CD4-positive, alpha-beta T cell treated with Interleukin-4 for 4 hours (primary cell): ENCODE data around the gene TYK2.
"Not testable (repeated sequence)": the region's sequence is repeated elsewhere in the genome, so short reads cannot be mapped to it uniquely, and the experiment has no call there.

Experiments used
- DNase-seq: peaks from one replicate; pipeline ENCODE4 v3.0.0-alpha.2; 2020

The TYK2 gene

DNA sequence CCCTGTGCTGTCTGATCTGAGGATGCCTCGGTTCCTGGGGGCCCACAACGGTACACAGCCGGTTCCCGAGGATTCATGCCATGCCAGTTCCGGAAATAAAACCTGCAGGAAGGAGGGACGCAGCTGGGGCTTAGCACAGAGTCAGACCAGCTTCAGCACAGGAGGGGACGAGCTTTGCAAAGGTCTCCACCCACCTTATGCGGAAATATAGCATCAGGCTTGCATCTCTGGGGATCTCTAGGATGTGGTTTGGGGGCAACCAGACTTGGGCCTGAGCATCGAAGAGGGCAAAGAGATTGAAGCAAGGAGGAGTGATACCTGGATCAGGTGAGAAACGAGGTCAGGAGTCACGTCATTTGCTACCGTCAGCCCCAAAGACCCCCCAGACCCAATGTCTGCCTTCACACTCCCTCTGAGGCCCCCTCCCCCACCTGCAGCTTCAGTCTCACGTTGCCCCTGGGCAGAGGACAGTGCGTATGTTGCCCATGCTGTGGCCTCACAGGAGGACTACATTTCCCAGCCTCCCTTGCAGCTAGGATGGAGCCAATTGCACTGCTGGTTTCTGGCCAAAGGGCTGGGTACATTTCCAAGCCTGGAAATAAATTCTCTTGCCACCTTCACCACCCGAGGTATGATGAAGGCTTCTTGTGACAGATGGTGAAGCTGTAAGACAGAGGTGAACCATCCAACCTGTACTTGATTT lies 12.1 kb downstream of the TYK2 start:
- no peak for DNase-seq

DNA sequence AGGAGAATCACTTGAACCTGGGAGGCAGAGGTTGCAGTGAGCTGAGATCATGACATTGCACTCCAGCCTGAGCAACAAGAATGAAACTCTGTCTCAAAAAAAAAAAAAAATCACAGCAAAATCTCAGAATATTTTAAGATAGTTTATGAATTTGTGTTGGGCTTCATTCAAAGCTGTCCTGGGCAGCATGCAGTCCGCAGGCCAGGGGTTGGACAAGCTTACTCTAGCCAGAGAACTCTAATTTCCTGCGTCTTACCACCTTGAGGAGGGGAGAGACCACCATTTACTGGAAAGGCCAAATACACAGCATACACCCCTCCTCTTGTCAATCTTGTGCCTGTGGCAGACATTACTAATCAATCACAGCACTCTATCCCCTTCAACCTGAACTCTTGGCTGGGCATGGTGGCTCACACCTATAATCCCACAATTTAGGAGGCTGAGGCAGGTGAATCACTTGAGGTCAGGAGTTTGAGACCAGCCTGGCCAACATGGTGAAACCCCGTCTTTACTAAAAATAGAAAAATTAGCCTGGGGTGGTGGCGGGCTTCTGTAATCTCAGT lies 13.3 kb downstream of the TYK2 start:
- DNase-seq: not testable (repeated sequence)

GRCh38 chr19:10365518-10365917 lies 14.9 kb downstream of the TYK2 start:
- no peak for DNase-seq

DNA sequence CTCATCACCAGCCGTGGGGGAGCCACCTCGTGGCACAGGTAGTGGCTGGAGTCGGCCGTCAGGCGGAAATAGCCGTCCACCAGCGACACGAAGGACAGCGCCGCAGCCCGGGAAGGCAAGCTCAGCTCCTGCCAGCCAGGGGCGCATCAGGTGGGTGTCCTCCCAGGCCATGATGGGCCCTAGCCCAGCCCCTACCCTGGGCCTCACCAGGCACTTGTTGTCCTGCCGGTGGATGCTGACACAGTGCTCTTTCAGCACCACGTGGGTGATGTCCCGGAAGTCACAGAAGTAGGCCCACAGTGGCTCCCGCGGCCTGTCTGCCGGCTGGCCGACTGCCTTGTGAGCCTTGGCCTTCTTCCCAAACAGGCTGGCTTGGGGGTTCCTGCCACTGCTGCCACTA lies 15.7 kb downstream of the TYK2 start:
- DNase-seq: no peak

DNA sequence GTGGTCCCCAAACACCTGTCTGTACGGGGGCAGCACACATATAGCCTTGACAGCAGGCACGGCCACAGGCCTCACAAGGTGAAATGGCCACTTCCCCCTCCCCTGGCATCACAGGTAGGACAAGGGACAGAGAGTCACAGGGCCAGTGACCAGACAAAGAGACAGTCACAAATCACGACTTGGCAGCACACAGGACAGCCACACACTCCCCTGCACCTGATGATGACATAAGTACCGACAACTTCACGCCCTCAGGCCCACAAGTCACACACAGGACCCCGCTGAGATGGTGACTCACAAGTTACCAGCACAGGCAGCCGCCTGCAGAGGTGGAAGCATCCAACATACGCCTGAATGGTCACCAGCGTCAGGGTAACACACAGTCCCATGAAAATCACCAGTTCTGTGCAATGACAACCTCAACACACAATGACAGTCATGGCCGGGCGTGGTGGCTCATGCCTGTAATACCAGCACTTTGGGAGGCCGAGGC lies 16.5 kb downstream of the TYK2 start:
- DNase-seq: no peak

DNA sequence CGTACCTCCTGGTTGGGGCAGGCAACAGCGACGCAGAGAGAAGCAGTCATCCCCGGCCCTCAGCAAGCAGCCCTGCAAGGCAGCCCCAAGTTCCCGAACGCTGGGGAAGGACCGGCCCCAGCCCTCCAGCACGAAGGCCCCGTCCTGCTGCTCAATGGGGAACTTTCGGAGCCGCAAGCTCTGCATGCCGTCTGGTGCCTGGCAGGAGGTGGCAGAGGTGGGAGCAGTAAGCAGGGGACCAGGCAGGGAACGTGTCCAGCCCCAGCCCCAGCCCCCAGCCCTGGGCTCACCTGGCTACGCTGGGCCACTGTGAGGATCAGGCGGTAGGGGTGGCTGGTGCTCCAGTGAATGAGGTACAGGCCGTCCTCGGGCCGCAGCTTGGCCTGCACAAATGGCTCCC lies 18.1 kb downstream of the TYK2 start:
- DNase-seq: no peak

DNA sequence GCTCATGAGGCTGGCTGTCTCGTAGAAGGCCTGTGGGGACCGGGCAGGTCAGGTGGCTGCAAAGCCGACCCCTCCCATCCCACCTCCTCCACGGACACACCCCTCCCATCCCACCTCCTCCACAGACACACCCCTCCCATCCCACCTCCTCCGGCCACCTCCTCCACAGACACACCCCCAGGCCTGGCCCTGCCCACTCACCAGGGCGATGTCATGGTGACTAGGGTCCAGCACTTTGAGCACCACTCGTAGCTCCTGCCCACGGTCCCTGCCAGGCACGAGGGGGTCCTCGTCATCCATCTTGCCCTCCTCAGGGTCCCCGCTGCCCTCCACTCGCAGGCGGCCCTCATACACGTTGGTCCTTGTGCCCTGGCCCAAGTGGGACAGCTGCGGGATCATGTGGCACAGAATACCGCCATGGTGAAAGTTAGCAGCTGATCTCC lies 18.8 kb downstream of the TYK2 start:
- no peak for DNase-seq

DNA sequence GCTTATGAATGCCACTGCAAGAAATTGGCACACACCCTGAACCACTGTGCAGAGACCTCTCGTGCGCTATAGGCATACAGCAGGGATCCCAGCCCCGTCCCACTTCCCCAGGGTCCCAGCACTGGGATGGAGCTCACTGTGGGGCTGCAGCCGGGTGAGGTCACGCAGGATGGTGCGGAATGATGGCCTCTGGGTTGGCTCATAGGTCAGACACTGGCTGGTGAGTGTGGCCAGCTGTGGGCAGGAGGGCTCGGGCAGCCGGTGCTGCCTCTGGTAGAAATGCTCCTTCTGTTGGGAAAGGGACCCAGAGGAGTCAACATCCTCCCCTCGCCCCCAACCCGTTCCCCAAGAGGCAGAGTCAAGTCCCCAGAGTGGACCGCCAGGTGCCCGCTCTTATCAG lies 23.9 kb downstream of the TYK2 start:
- DNase-seq: no peak

GRCh38 chr19:10353793-10354391 lies 26.5 kb downstream of the TYK2 start:
- DNase-seq: no peak

GRCh38 chr19:10352764-10353671 lies 27.4 kb downstream of the TYK2 start:
- DNase-seq: no peak

- no peak for DNase-seq
These were observed 33.9 kb downstream of the TYK2 start for GRCh38 chr19:10346509-10346908.

GRCh38 chr19:10344780-10345179 lies 35.6 kb downstream of the TYK2 start:
- no peak for DNase-seq

- no peak for DNase-seq
These were observed 36.9 kb downstream of the TYK2 start for GRCh38 chr19:10343495-10343894.

DNA sequence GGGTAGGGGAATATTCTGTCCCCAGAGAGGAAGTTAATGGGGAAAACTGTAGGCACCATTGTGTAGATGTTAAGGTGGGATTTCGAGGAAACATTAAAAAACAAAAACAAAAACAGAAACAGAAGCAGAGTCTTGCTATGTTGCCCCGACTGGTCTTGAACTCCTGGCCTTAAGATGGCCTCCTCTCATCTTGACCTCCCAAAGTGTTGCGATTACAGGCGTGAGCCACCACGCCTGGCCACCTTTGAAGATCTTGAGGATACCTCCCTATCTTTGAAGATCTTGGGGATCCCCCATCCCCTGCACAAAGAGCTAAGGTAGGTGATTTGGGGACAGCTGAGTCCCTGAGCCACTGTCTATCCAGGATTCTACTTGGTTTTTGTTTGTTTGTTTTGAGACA lies 40.4 kb downstream of the TYK2 start:
- DNase-seq: no peak

DNA sequence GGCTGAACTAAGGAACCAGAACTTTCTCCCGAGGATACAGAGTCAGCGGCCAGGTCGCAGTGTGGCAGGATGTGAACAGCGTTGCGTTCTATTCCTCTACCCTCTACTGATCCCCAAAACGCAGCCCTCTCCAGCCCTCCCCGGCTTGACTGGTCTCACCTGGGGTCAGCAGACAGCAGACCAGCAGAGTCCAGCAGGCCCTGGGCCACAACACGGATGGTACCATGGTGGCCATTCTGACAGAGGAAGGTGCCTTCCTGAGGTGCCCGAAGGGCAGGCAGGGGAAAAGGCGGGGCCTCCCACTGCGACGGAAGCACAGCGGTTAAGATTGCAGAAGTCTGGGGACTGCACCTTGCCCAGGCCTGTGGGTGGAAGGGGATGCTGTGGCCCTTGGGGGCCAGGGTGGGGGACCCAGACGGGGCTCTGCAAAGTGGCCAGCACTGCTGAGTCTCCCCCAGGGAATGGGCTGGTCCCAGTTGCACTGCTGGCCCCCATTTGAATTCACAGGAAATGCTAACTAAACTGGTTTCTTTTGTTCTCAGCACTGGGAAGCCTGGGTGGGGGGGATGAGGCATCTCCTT lies 40.9 kb downstream of the TYK2 start, which contains the start of gene ICAM3:
Gene ICAM3 (minus strand): TSS at position 245 of the 581 bp plus-strand sequence. CDS start 10 bp downstream, at position 235.
- peak; percentile 68 for DNase-seq

- no peak for DNase-seq
These were observed 41.4 kb downstream of the TYK2 start for GRCh38 chr19:10338940-10339339.

GRCh38 chr19:10336725-10337124 lies 43.6 kb downstream of the TYK2 start:
- not testable (repeated sequence) for DNase-seq

- no peak for DNase-seq
These were observed 44.9 kb downstream of the TYK2 start for GRCh38 chr19:10335352-10335985.

DNA sequence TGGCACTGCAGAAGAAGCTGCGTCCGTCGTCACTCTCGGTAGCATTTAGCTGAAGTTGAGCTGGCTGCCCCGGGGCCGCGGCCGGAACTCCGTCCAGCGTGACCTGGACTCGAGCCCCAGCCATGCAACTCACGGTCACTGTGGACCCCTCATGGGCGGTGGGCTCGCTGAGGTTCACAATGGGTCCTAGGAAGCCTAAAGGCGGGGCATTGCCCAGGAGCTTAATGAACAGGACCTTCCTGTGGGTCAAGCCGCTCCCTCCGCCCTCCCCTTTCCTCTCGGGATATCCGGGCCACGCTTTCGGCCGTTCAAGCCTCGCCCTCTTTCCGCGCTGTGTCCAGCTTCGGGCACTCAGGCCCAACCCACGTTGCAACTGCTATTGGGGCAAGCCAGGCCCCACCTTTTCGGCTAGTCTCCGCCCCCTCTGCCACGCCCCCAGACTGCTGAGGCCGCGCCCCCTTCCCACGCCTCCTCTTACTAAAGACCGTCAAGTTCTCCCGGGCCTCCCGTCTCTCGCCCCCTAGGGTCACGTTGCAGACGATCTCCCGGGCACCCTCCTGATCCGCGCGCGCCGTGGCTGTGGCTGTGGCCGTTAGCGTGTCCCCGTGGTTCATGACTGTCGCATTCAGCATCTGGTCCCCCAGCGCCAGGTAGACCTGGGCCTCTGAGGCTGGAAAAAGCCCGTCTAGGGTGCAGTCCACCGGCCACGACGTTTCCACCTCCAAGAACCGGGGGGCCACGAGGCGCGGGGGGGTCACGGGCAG lies 45.6 kb downstream of the TYK2 start:
- DNase-seq: no peak

DNA sequence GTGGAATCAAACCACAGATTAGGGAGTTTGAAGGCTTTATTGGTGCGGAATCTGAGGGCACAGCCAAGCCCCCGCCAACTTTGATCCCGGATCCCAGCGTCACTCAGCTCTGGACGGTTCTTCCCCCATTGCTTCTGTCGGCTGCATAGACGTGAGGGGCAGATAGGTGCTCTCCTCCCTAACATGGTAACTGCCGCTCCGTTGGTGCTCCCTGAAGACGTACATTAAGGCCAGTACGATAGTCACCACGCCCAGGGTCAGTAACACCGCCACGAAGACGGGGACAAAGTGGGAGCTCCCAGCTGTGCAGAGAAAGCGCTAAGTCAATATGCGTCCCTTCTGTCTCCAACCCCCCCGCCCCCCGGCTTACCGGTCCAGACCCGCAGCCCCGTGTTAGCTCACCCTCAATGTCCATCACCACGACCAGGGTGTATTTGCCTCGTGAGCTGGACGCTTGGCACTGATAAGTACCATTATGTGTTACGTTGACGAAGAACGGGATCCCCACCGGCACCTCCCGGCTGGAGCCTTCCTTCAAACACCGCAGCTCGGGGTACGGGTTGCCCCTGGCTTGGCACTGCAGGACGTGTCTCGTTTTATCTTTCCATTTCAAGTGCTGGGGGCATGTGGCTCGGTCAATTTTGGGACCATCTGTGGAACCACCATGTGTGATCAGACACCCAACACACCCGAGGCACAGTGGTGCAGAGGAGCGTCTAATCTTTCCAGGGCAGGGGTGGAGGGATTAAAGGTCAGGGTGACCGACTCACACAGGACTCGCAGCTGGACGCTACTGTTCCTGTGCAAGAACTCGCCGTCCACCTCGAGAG lies 46.4 kb downstream of the TYK2 start:
- DNase-seq: no peak
